Stimulated activated CD4-positive, alpha-beta T cell treated with anti-CD3 and anti-CD28 coated beads, Interleukin-1b, Interleukin-23, amount 100 ng/mL, for 1 hour (primary cell): Measurements from ENCODE around the gene SLC29A4.

Experiments
- DNase-seq, 2 donors: peaks; one replicate each; pipeline ENCODE4 v3.0.0-alpha.2; 2020; ENCODE audit warnings: low read depth in 2 of 2

The SLC29A4 gene

GRCh38 chr7:5352440-5353010, 69.8 kb downstream of the SLC29A4 start:
- no peak for DNase-seq

- DNase-seq, result no peak
These were observed 71.9 kb downstream of the SLC29A4 start for GRCh38 chr7:5354460-5355232.
